Hematopoietic multipotent progenitor cell (in vitro differentiated cells): ENCODE measurements around the gene MOB3A. TPM values are rescaled to one million over a fixed set of nuclear protein-coding genes. Genes with fewer than 3 reads are reported as not detected.
A peak's percentile ranks its signal among the peaks of the same experiment; 100 is the strongest.

Source experiments
- DNase-seq, 3 donors: peaks; one replicate each; pipeline ENCODE4 v3.0.0-alpha.2; 2011 to 2015; ENCODE audit warnings: low read depth in 2 of 3, low spot score in 2 of 3
- total RNA-seq: library from RNA; depleted of rRNA; stranded (reverse); fragments of >200 nt; gene quantifications from one replicate; pipeline ENCODE4 v1.2.3, GENCODE V29; 2012

MOB3A gene
- total RNA-seq, 1 donor: 65.4 TPM

DNA sequence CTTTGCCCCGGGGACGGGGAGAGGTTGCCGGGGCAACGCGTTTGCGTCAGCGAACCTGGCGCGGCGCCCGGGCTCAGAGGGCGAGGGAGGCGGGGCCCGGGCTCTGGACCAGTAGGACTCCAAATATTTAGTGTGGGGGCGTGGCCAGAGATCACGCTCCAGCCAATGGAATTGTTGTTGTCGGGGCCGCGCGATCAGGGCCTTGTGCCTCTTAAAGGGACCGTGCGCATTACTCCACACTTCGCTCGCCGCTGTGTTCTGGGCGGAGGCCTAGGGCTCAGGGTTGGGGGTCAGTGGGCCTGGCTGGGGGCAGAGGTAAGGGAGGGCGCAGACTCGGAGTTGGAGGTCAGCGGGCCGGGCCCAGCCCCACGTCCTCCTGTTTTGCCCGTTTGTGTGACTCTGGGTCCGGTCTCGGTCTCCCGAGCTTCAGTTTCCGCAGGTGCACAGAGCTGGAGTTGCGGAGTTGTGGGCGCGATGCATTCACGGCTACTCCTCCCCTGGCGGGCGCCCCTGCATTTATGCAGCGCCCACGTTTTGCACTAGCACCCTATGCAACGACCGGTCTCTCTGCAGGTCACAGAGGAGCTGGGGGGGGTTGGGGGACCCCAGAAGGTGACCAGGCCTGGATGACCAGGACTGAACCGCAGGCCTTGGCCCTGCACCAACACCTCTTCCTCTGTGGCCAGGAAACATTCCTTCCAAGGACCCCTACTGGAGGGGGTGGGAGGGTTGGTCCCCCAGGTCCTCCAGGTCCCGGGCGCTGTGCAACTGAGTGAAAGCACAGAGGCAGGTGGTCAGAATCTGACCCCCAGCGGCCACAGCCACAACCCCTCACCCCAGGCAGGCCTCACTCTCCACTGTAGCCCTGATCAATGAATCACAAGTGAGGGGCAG, 34.4 kb downstream of the MOB3A start:
- DNase-seq: peak; percentile 98 to 100 (median 99)

DNA sequence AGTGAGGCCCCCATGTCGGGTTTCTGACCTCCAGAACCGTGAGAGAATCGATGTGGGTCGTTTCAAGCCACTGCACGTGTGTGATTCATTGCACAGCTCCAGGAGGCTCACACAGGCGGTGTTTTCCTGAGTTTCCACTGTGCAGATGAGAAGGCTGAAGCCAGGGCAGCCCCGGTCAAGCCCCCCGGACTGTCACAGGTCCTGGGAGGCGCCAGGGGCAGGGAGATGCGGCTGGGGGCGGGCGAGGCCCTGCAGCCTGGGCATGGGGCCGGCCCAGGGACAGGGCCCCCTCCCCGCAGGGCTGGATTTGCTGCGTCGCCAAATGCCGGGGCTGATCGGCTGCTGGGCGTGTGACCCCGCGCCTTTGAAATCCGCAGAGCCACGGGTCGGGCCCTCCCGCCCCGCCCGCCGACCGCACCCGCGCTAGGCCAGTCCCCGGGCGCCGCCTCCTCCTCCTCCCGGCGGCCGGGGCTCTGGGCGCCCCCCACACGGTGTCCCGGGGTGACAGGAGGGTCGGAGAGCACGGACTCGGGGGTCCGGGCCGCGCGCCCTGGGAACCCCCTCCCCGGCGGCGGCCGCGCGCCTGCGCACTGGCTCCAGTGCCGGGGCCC, 35.1 kb downstream of the MOB3A start:
- DNase-seq: peak in 2 of 3 donors; percentile 44 to 74

DNA sequence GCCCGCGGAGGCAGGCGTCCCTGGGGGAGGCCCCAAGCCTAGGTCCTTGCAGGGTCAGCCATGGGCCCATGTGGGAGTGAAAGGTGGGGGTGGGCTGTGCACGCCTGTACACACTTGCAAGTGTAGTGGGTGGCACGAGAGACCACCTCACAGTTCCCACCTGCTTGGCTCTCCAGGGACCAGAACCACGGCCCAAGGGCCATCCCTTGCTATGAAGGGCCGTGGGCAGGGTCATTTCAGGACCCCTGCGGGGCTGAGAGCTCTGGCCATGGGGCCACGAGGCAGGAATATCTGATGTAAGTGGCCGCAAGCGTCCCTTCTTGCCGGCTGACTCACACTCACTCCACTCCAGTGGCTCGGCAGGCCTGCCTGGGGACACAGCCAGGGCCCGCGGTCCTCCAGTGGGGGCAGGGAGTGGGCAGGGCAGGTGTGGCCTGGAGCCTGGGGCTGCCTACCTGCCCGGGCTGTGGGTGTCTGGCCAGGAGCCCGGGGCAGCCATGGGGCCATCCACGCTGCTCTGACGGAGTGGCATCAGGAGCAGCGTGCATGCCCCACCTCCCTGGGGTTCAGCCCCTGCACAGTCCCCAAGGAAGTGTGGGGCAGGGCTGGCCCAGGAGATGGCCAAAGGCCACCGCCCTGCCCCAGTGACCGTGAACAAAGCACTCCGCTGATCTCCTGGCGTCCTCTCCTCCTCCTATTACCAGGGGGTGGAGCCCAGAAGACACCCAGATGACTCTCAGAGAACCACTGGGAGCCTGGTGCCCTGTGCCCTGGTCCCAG, 36.5 kb downstream of the MOB3A start:
- DNase-seq: no peak

DNA sequence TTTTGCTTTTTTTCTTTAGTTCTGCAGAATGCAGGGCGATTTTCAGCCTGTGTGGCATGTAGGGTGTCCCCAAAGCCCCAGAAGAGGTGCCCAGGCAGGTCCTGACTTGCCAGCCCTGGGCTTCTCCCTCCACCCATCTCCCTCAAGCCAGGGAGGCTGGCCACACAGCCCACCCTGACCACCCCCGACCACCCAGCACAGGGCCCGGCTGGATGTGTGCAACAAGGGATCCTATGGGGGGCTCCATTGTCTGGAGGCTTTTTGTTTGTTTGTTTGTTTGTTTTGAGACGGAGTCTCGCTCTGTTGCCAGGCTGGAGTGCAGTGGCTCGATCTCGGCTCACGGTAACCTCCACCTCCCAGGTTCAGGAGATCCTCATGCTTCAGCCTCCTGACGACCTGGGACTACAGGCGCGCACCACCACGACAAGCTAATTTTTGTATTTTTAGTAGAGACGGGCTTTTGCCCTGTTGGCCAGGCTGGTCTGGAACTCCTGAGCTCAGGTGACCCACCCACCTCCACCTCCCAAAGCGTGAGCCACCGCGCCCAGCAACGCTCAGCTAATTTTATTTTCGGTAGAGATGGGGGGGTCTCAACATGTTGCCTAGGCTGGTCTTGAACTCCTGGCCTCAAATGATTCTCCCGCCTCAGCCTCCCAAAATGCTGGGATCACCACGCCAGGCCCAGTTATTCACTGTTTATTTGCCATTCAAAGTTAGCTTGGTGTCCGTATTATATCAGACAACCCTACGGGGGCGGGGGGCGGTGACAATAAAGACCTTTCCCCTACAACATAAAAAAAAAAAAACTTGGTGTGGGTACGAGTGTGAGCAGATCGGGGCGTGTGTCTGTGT, 37.3 kb downstream of the MOB3A start:
- no peak for DNase-seq

DNA sequence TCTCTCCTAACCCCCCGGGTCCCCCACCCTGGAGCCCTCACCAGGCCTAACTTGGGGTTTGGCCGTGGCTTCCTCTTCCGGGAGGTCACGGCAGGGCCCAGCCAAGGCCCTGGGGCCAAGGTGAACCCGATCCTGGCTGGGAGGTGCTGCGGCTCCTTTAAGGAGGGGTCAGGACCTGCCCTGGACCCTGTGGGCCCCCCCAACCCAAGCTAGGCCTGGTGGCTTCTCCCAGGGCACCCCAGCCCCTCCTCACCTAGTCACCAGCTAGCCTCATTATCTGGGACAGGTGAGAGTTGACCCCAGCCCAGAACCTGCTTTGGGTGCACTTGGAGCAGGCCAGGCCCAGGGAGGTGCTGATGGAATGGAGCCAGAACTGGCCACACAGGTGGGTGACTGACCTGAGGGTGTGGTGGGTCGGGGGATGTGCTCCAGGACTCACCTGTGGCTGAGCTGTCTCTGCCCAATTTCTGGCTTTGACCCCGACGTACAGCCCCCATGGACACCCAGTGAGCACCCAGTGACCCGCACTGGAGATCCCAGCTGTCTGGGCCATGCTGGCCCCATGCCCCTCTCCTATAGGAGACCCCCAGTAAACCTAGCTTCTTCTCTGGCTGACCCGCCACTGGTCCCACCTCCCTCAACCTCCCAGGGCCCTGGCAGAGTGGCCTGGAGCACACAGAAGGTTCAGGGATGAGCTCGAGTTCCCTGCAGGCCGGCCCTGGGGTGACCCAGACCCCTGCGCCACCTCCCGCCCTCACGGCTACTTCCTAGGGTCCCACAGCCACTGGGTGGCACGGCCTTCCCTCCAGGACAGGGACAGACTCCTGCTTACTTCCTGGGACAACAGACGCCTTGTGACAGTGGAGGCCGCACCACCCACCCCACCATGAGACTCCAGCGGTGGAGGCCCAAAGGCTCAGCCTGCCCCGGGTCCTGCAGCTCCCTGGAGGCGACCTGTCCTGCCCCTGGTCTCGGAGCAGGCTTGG, 38.3 kb downstream of the MOB3A start:
- DNase-seq: no peak

DNA sequence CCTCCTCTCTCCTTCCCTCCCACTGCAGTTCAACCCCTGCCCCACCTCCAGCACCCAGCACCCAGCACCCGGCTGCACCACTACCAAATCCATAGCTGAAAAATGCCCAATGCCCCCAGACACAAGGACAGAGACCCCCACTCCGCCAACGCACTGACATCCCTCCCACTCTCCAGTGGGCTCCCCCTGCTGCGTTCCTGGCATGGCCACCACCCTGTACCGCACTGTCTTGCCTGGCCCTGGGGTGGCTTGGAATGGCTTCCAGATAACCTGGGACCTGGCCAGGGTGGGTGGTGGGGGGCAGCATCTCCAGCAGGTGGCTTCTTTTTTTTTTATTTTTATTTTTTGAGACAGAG, 39.3 kb downstream of the MOB3A start:
- no peak for DNase-seq

DNA sequence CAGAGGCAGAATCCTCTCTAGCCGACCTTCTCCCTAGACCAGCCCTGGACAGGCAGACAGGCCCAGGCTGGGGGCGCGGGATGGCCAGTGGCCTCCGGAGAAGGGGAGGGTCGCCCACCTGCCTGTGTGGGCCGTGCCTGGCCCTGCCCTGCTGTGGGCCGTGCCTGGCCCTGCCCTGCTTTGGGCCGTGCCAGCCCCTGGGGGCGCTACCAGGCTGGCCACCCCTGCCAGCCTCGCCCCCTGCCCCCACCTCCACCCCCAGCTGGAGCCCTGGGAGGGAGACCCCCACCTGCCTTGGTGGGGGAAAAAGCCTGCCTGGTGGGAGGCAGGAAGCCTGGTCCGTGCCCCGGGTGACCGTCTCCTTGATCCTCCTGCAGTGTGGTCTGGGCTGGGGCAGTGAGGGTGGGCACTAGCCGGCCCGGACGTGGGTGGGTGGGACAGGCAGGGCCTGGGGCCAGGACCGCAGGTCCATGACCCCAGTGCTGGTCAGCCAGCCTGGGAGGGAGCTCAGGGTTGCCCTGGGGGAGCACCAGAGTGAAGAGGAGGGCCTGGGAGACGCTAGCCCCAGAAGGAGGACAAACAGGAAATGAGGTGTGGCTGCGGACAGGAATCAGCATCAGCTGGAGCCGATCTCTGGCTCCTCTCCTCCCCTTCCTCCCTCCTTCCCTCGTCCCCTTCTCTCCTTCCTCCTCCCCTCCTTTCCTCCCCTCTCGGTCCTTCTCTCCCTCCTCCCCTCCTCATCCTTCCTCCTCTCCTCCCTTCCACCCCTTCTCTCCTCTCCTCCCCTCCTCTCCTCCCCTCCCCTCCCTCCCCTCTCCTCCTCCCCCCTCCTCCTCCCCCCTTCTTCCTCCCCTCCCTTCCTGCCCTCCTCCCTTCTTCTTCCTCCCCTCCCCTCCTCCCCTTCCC, 39.9 kb downstream of the MOB3A start:
- no peak for DNase-seq

DNA sequence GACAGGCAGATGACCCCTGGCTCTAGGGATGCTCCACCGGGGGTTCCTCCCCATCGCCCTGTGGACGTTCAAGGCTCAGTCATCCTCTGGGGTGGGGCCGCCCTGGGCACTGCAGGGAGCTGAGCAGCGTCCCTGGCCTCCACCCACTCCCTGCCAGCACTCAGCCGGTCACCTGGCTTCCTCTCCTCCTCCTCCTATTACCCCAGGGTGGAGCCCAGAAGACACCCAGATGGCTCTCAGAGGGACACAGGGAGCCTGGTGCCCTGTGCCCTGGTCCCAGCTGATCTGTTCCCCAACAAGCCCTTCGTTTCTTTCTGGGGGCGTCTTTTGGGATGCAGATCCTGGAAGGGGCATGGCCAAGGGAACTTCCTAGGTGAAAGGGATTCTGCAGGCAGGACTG, 41.4 kb downstream of the MOB3A start:
- no peak for DNase-seq

DNA sequence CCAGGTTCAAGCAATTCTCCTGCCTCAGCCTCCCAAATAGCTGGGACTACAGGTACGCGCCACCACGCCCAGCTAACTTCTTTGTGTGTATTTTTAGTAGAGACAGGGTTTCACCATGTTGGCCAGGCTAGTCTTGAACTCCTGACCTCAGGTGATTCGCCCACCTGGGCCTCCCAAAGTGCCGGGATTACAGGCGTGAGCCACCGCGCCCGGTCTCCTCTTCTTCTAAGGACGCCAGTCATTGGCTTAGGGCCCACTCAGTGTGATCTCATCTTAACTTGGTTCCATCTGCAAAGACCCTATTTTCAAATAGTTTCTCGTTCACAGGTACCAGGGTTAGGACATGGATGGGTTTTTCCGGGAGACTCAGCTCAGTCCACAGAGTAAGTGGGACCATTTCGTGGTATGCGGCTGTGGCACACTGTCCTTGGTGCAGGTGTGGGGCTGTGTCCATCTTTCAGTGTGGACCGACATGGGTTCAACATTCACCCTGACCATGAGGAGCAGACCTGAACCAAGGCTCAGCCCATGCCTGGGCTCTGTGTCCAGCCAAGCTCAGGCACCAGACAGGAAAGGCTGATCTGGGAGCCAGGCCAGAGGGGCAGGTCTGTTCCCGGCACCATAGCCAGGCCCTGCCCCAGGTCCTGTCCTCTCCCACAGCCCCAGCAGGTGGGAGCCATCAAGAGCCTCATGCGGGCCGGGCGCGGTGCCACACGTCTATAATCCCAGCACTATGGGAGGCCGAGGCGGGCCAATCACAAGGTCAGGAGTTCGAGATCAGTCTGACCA, 42.3 kb downstream of the MOB3A start:
- DNase-seq: no peak

DNA sequence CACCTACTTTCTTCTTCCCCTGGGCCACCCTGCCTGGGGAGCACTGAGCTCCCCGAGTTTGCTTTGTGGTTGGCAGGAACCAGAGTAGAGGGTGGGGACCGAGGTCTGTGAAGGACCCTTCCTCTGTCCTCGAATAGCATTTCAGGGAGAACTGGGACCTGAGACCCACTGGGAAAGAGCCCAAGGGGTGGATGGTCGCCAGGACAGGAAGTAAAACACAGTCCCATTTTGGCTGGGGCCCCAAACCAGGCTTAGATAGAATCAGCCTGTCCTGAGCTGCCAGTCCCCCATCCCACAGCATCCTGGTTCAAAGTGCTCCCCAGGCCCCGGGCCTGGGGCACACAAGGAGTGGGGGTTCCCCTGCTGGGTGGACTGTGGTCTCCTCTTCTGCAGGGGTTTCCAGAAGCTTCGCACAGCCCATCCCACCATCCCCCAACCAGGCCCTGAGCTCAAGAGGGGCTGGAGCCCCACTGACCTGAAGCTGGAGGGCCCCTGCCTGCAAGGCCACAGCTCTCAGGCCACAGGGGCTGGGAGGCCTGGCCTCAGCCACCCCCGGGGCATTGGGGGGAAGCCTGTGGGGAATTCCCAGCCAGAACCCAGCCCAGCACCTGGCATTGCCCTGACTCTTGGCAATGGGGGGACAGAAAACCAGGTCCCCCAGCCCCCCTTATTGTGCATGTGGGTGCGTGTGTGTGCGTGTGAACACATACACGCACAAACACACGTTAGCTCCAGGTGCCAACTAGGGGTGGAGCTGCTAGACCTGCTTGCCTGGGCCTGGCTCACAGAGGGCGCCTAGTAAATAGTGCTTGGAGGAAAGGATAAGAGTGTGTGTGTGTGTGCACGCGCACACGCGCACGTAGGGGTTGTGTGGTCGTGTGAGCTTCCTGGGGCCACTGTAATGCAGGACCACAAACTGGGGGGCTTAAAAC, 44.1 kb downstream of the MOB3A start:
- DNase-seq: peak in 1 of 3 donors; percentile 59

DNA sequence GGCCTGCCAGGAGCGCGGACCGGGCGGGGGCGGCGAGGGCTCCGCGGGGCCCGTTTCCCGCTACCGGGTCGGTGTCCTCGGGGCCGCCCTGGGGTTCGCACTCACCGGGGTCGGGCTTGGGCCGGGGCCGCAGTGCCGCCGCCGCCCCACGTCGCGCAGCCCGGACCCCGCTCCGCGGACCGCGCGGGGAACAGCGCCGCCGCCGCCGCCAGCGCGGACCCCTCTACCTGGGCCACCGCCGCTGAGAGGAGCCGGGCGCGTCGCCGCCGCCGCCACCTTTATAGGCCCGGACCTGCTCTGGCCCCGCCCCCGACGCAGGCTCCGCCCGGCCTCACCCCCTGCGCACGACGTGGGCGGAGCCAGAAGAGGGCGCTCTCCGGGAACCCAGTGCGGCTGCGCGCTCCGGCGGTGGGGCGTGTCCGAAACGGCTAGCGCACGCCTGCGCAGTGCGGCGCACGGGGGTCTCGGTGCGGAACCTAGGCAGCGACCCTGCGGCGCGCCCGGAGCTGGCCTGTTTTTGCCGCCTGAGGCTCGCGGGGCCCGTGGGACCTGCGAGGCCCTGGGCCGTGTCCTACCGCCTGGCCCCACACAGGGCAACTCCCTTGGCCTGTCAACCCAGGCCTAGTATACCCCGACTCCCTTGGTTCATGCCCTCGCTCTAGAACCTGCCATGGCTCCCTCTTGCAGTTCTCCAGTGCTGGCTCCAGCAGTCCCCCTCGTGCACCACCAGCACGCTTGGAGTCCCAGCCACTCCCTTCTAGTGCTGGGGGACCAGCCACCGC, 44.9 kb downstream of the MOB3A start, which contains the start of gene MKNK2:
Gene MKNK2 (minus strand): TSS at position 254 of the 782 bp plus-strand sequence. CDS start 393 bp downstream, outside the sequence.
- peak; percentile 85 to 94 (median 91) for DNase-seq

DNA sequence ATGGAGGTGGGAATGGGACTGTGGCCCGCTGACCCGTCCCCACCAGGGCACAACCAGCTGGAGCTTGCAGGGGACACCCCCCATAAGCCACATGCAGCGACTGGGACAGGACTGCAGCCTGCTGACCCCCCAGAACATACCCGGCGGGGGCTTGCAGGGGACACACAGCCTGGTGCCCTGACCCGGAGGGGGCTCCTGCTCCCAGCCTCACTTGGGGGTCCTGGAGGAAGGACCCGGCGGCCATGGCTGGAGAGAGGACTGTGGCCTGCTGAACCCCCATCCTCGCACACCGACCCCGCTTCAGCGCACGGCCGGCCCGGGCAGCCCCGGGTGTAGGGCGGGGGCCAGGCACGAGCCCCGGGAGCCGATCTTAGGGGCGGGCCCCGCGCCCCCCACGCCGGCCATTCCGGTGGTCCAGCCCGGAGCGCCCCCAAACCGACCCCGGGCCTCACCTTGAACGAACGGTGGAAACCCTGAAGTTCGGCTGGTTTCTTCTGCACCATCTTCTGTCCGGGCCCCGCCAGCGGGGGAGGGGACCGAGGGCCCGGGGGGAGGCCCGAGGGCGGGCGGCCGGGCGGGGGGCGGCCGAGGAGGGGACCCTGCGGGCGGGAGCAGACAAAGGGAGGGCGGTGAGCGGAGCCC, 45.7 kb downstream of the MOB3A start:
- DNase-seq: no peak

DNA sequence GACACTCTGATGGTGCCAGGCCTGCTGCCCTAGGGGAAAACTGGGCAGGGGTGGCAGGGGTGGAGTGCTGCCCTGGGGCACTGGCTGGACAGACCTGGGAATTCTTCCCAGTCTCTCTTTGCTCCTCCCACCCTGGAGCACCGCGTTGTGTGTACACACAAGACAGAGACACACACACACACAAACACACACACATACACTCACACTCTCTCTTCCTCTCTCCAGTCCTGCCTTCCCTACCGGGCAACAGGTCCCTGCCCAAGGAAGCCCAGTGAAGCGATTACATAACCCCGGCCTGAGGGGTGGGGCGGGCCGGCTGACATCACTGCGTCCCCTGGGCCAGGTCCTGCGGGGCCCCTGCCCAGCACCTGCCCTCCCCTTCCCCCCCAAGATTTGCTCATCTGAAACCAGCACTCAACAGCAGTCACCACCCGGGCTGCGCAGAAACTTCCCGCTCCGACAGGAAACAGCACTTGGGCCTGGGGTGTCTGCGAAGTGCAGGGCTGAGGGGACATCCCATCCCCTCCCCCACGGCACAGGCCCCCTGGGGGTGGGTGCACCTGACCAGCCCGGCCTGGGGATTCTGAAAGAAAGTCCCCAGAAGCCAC, 46.3 kb downstream of the MOB3A start:
- DNase-seq: peak in 2 of 3 donors; percentile 73 to 75

DNA sequence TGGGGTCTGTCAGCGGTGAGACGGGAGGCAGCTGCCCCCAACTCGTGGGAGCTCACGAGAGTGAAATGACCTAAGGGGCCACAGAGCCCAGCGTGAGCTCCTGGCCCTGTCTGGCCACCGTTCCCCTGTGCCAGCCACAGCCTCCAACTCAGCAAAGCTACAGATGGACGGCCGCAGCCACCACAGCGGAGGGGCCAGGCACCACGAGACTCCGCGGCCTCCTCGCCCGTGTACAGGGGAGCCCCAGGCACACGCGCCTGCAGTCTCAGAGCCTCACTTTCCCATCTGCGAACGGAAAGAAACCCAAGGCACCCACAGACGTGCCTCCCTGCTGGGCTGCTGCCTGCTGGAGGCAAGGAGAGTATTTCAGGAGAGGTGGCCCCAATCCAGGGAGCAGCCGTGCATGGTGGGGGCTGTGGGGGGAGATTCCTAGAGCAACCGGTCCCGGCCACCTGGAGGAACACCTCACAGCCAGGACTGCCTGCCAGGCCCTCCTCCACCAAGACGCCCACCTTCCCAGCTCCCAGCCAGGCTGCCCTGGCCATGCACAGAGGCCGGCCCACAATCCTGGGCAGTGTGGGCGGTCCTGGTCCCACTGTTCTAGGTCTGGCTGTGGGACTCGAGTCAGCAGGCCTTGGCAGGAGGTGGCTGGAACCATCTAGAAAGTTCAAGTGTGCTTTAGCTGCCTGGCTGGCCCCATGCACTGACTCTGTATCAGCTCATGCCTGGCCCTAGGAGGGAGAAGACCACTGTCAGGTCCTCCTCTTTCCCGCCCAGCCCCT, 47.0 kb downstream of the MOB3A start:
- DNase-seq: no peak
